Ovary (tissue), 3 donors: Measurements from ENCODE around the gene GNAI1.

Experiments
- CTCF ChIP-seq, 3 donors: fragments of 450-650 bp in 2 of 3; fragments of 200-600 bp in 1 of 3; IDR thresholded peaks; one replicate each; pipeline versions ENCODE4 v1.5.1 to v1.8.0; 2016 to 2022; ENCODE audit warnings: antibody characterized with exemption in 3 of 3, mild to moderate bottlenecking in 1 of 3
- EP300 ChIP-seq: sonication (generic); formaldehyde crosslinking; IDR thresholded peaks from one replicate; pipeline ENCODE4 v1.6.1; 2017; ENCODE audit warnings: antibody characterized with exemption
- POLR2A ChIP-seq: fragments of 450-650 bp; IDR thresholded peaks from one replicate; pipeline ENCODE4 v1.6.1; 2017; ENCODE audit warnings: antibody characterized with exemption, mild to moderate bottlenecking, moderate library complexity
- donor health status: DM: no; HTN: no; CAD: no.

- TF ChIP-seq CTCF (IDR thresholded peaks at IDR 0.05), result no peak
- no peak for TF ChIP-seq POLR2A
- no peak for TF ChIP-seq EP300
Observed at GRCh38 chr7:80247144-80247543, 112.5 kb downstream of the GNAI1 start.
